Activated CD8-positive, alpha-beta T cell treated with anti-CD3 and anti-CD28 coated beads for 36 hours (primary cell): ENCODE results near the gene MAGEF1. TPM values are rescaled to one million over a fixed set of nuclear protein-coding genes. Genes with fewer than 3 reads are reported as not detected.

Source experiments
- ATAC-seq: fragments of 200-7000 bp; cut with Tn5 transposase; one replicate; pipeline ENCODE4 v1.10.0; 2021; ENCODE audit warnings: mild to moderate bottlenecking, moderate library complexity
- CTCF ChIA-PET: fragments of 350-600 bp; sonication (Branson Sonifier 250); formaldehyde crosslinking; loops from one replicate; lab custom pipeline; 2021; ENCODE audit warnings: antibody characterized with exemption; lab: Charles Lee
- POLR2A ChIA-PET: fragments of 350-600 bp; sonication (Branson Sonifier 250); formaldehyde crosslinking; loops from one replicate; lab custom pipeline; 2021; ENCODE audit warnings: antibody characterized with exemption; lab: Charles Lee
- DNase-seq: peaks from one replicate; pipeline ENCODE4 v3.0.0-alpha.2; 2020
- H3K27ac Mint-ChIP-seq: one replicate; pipeline ENCODE4 v1.8.0; 2021; ENCODE audit warnings: mild to moderate bottlenecking, mixed read lengths
- H3K27me3 Mint-ChIP-seq: one replicate; pipeline ENCODE4 v1.8.0; 2021; ENCODE audit warnings: mixed read lengths
- H3K36me3 Mint-ChIP-seq: one replicate; pipeline ENCODE4 v1.8.0; 2021; ENCODE audit warnings: low read depth, mixed read lengths
- H3K4me1 Mint-ChIP-seq: one replicate; pipeline ENCODE4 v1.8.0; 2021; ENCODE audit warnings: low read depth, mixed read lengths
- H3K4me3 Mint-ChIP-seq: one replicate; pipeline ENCODE4 v1.8.0; 2021; ENCODE audit warnings: mild to moderate bottlenecking, moderate library complexity, mixed read lengths
- H3K9me3 Mint-ChIP-seq: one replicate; pipeline ENCODE4 v1.8.0; 2021; ENCODE audit warnings: mixed read lengths
- CTCF ChIP-seq: fragments of 200-600 bp; IDR thresholded peaks from one replicate; pipeline ENCODE4 v1.8.0; 2022; ENCODE audit warnings: antibody characterized with exemption, mild to moderate bottlenecking
- intact Hi-C: fragments of 100-400 bp; cut with micrococcal nuclease; formaldehyde crosslinking; loops from one replicate; pipeline ENCODE4 v1.10.0; 2022
- total RNA-seq, 2 experiments: library from RNA; stranded (reverse); gene quantifications; one replicate each; pipeline ENCODE4 v1.2.3, GENCODE V29; 2021

The MAGEF1 gene
- total RNA-seq, 2 experiments from 2014 or later: 19.2 to 19.3 TPM

- ATAC-seq (no peak), DNase-seq (no peak)
- Mint-ChIP-seq H3K27me3 (peaks cover 7% of the 10 kb centered on the region), H3K36me3 (no peaks in the 10 kb centered on the region), H3K9me3 (no peaks in the 10 kb centered on the region), H3K4me1 (peaks cover 6% of the 10 kb centered on the region), H3K4me3 (no peak overlapping the region), H3K27ac (no peak overlapping the region)
- ChIA-PET POLR2A (no interaction called here), CTCF (interaction anchor here (1.0 to 1.5 kb wide), 2 partner anchors 10 to 176 kb away, joined by 4 read pairs; no protein-coding TSS in a partner anchor)
- intact Hi-C loops: no loop called here
- no peak for TF ChIP-seq CTCF
These were observed 25.2 kb upstream of the MAGEF1 start for GRCh38 chr3:184737063-184737462.

- DNase-seq (no peak), ATAC-seq (no peak)
- ChIA-PET CTCF (interaction anchor here (1.3 to 1.4 kb wide), 2 partner anchors 9 to 42 kb away, joined by 3 to 4 read pairs; no protein-coding TSS in a partner anchor), POLR2A (no interaction called here)
- Mint-ChIP-seq H3K36me3 (no peaks in the 10 kb centered on the region), H3K27me3 (peaks cover 12% of the 10 kb centered on the region), H3K9me3 (no peaks in the 10 kb centered on the region), H3K4me3 (no peak overlapping the region), H3K4me1 (peaks cover under 1% of the 10 kb centered on the region), H3K27ac (no peak overlapping the region)
- intact Hi-C loops: no loop called here
- TF ChIP-seq CTCF: no peak
These were observed 23.2 kb upstream of the MAGEF1 start for GRCh38 chr3:184734903-184735701.

GRCh38 chr3:184733971-184734608 is 22.2 kb upstream of the MAGEF1 start:
- no peak overlapping the region for H3K4me3 Mint-ChIP-seq
- DNase-seq (no peak), ATAC-seq (no peak)
- no peaks in the 10 kb centered on the region for H3K36me3 Mint-ChIP-seq
- TF ChIP-seq CTCF: no peak
- no peaks in the 10 kb centered on the region for H3K4me1 Mint-ChIP-seq
- peaks cover 10% of the 10 kb centered on the region for H3K27me3 Mint-ChIP-seq
- ChIA-PET POLR2A (no interaction called here), CTCF (interaction anchor here (1.3 to 1.7 kb wide), 4 partner anchors 10 to 193 kb away, joined by 3 to 8 read pairs (median 4); partner anchors contain the start of gene EPHB3)
- H3K9me3 Mint-ChIP-seq: no peaks in the 10 kb centered on the region
- H3K27ac Mint-ChIP-seq: no peak overlapping the region
- intact Hi-C loops: no loop called here

DNA sequence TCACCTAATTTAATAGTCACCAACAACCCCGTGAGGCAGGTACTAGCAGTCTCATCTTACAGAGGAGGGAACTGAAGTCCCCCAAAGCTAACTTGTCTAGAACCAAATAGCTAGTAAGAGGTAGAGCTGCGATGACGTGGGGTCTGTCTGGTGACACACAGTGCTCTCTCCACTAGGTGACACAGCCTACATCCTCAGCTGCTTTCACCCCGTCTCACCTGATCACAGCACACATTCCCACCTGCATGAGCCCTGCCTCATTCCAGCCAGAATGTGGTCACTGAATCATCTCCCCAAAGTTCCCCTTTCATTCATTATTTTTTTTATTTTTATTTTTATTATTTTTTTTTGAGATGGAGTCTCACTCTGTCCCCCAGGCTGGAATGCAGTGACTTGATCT is 21.3 kb upstream of the MAGEF1 start:
- intact Hi-C loops: no loop called here
- no peaks in the 10 kb centered on the region for H3K4me1 Mint-ChIP-seq
- H3K4me3 Mint-ChIP-seq: no peak overlapping the region
- ChIA-PET POLR2A (no interaction called here), CTCF (interaction anchor here (1.4 to 1.7 kb wide), 3 partner anchors 10 to 192 kb away, joined by 4 to 8 read pairs (median 4); partner anchors contain the start of gene EPHB3)
- no peaks in the 10 kb centered on the region for H3K36me3 Mint-ChIP-seq
- ATAC-seq (no peak), DNase-seq (no peak)
- H3K27me3 Mint-ChIP-seq: peaks cover 10% of the 10 kb centered on the region
- no peaks in the 10 kb centered on the region for H3K9me3 Mint-ChIP-seq
- no peak for TF ChIP-seq CTCF
- no peak overlapping the region for H3K27ac Mint-ChIP-seq
